Stimulated activated CD8-positive, alpha-beta memory T cell treated with anti-CD3 and anti-CD28 coated beads, Interleukin-7, amount 100 ng/mL, for 48 hours (primary cell): ENCODE measurements around the gene SFMBT2.
"Not testable (repeated sequence)": the region's sequence is repeated elsewhere in the genome, so short reads cannot be mapped to it uniquely, and the experiment has no call there.

Experiments used
- DNase-seq, 2 donors: peaks; one replicate each; pipeline ENCODE4 v3.0.0-alpha.2; 2020; ENCODE audit warnings: low read depth in 1 of 2; ENCODE audit errors: extremely low read depth in 1 of 2

SFMBT2 gene

DNA sequence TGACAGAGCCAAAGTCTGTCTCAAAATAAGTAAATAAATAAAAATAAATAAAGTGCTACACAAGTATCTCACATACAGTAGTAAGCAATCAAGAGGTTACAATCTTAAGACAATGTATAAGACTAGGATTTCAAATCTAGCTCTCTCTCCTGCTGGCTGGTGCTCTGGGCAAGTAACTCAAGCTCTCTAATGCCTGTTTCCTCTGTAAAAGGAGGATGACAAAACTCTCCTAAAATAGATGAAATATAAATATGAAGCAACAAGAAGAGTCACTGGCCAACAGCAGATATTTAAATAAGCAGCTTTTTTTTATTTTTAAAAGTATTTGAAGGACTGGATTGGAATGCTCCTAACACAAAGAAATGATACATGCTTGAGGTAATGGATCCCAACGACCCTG is 7.2 kb downstream of the SFMBT2 start:
- DNase-seq, result no peak

DNA sequence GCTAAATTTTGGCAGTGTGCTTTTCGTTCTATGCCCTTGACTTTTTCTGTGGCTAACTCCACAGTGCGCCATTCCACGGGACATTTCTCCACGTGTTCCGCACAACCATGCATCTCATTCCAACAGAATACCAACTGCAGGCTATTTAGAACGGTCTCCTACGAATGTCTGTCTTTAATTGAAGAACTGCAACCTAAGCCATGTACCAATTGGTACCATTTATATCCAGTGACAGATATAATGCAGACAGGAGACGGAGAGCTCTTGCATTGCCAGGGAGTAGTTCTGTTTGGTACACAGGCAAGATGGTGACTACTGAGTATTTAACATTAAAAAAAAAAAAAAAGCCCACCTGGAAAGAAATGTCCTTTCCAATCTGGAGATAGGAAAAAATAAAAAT is 9.1 kb downstream of the SFMBT2 start:
- DNase-seq, result no peak

DNA sequence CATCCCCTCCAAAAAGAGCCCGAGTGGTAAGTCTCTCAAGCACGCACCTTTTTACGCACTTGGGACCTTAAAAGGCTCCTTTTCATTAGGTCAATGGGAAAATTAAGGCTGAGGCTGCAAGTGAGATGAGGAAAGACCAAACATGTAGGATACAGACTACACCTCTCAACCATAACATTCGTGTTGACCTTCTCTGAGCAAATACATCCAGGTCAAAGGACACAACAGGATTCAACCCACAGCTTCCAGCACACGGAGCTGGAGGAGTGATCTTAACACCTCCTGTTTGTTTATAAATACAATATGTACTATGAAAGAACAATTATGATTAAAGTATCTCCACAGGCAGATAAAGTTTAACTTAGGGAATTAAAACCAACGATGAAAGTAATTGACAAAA is 9.7 kb downstream of the SFMBT2 start:
- no peak for DNase-seq

DNA sequence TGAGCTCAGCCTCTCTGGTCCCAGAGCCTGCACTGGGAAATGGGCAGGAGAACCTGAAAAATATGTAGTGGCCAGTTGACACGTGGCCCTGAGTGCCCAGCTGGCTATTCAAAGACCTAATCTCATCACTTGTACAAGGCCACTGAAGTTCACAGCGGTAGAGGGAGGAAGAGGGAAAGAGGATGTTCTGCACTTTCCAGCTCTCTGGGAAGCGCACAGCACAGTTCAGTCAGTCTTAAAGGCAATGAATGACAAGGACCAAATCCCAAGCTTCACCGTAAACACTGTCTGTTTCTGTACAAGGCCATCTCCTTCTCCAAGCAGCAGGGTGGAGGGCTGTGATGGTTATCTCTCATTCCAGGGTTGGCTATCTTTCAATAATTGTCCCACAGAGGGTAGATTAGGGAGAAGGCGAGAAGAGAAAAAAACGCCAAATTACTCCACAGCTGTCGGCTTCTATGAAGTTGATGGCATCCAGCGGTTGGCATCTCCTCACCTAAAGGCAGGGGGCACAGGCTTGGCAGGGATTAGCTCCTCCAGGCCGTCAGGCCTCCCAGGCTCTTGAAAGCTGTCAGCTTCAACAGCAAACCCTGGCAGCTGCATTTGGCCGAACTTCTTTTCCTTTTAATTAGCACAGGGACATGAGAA is 10.6 kb downstream of the SFMBT2 start:
- no peak for DNase-seq

DNA sequence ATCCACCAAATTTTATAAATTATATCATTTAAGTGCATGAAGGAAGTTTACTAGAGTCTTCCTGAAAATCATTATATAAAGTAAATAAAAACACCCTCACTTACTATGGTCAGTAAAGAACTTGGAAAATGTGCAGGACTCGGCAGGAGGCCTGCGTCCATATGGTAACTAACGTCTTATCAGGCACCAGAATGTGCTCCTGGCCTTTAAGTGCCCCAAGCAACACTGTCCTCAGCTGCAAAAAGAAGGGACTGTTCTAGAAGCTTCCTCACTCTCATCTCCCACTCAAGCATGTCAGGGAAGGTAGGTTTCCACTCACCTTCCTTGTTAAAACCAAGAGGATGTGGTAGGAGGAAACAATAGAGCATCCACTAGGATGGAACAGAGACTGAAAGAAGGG is 11.3 kb downstream of the SFMBT2 start:
- DNase-seq, result no peak

DNA sequence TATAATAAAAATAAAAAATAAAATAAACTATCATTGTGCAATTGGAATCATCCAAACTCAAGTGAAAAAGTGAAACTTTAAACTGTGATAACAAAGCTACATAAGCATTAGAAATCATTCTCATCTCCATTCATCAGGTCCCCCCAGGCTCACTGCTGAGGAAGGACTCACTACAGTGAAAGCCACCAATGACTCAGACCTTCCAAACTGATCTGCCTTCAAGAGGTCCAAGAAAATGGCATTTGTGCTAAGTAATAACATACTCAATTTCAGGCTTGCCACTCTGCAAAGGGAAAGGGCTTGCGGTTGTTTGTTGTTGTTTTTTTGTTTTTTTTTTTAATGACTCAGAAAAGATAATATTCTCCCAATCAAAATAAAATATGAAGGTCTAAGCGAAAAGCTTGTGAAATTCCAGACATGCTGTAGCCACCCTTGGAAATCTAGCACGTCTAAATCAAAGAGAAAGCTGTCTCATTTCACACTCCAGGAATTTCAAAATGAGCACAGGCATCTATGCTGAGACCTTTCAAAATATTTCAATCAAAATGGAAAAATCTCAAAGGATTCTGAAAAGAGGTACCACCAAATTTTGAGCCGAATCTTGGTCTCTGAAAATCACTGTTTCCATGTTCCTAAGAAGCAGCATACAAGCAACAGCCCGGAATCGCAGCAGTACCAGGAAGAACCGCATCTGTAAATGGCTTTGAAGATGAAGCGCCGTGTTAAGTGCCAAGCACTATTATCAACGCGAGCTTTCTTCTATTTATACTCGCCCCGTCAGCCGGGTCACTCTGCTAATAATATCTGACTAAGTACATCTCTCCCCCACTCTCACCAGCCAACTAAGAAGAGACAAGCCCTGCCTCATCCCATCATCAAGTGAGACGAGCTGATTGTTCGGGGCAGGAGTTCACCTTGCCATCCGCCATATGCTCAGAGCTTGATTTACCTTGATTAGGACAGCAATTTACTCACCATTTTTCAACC is 13.5 kb downstream of the SFMBT2 start:
- DNase-seq, result no peak

DNA sequence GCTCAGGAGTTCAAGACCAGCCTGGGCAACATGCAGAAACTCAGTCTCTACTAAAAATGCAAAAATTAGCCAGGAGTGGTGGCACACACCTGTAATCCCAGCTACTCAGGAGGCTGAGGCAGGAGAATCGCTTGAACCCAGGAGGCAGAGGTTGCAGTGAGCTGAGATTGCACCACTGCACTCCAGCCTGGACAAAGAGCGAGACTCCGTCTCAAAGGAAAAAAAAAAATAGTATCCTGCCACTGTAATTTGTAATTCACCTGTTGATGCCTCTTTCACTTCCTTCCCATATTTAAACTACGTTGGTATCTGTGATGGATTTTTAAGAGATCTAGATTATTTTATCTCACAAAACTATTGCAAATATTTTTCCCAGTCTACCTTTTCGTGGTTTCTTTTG is 18.5 kb downstream of the SFMBT2 start:
- not testable (repeated sequence) for DNase-seq

DNA sequence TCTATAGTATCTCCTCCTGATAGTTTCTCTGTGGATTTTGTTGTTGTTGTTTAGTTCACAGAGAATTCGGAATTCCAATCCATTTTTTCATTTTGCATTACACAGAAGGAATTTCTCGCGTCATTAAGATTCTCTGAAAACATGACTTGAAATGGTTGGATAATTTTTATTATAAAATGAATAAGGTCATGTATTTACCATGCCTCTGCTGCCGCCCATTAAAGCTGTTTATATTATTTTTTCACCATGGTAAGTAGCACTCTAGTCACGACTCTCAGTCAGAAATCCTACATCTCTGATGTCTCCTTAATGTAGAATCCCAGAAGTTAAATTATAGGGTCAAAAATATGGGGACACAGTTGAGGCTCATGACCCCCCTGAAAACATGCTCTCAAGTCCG is 19.1 kb downstream of the SFMBT2 start:
- DNase-seq, result no peak

DNA sequence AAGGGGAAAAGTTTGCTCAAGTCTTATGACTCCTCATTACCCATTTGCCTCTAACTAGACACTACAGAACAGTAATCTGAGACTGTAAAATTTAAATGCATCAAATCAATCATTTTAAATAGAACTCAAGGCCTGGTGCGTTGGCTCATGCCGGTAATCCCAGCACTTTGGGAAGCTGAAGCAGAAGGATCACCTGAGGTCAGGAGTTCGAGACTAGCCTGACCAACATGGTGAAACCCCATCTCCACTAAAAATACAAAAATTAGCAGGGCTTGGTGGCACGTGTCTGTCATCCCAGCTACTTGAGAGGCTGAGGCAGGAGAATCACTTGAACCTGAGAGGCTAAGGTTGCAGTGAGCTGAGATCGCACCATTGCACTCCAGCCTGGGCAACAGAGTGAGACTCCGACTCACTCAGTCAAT is 20.1 kb downstream of the SFMBT2 start:
- not testable (repeated sequence) for DNase-seq

DNA sequence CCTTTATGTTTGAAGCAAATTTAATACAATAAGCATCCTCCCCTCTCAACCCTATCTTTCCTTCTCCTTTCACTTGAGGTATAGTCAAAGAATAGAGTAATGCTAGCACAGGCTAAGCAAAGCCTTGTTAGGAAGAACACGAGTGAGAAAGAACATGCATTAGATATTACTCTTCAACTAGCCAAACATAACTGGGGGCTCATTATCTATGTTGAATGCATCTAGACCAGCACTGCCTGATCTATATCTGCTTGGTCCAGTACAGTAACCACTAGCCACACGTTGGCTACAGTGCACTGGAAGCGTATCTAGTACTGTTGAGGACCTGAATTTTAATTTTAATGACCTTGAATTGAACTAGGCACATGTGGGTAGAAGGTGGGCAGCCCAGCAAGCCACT is 21.0 kb downstream of the SFMBT2 start:
- no peak for DNase-seq

DNA sequence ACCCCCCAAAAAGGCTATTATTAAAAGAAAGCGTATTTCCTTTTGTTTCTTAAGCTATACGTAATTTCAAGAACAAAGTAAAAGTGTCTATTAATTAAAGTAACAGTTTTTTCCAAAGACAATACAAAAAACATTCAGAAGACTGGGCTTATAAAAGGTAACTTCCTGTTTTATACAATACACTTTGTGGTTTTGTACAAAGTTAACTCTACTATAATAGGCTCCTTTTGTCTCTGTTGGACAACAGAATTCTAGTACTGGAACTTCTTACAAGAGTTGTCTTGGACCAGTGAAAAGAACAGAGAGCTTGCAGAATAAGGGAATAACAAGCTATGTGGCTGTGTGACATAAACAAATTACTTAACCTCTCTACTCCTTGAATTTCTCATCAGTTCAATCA is 21.5 kb downstream of the SFMBT2 start:
- no peak for DNase-seq

DNA sequence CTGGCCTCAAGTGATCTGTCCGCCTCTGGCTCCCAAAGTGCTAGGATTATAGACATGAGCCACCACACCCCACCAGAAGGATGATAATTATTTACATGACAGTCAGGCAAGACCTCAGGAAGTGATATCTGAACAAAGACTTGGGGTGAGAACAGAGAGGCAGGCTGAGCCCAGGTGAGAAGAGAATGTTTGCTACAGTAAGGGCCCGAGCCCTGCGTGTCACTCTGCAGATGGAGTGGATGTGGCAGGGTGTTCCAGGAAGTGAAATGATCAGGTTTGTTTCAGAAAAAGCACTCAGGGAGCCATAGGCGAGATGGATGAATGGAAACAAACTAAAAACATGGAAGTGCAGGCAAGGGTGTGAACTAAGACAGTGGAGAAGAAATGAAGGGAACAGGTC is 22.2 kb downstream of the SFMBT2 start:
- no peak for DNase-seq

DNA sequence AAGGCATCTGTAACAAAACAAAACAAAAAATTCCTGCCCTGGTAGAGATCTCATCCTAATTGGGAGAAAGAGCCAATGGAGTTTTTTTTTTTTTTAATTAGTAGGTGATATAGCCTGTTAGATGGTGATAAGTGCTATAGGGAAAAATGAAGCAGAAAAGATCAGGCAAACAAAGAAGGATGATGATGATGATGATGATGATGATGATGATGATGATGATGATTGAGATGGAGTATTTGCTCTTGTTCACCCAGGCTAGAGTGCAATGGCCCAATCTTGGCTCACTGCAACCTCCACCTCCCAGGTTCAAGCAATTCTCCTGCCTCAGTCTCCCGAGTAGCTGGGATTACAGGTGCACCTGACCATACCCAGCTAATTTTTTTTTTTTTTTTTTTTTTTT is 22.7 kb downstream of the SFMBT2 start:
- not testable (repeated sequence) for DNase-seq

DNA sequence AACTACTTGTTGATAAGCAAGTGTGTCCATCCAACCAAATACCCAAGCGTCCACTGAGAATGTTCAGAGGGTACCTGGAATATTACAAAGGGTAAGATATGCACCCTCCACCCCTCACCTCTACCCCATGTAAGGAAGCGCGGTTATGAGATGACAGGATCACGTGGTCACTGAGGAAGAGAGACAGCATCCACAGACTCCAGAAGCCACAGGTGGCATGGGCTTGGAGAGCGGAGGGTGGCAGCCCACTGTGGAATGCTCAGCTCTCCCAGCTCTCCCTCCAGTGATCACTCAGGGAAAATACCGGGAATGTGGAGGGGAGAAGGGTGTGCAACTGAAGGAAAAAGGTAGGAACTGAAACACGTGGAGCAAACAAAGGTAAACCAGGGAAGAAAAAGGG is 25.7 kb downstream of the SFMBT2 start:
- no peak for DNase-seq

DNA sequence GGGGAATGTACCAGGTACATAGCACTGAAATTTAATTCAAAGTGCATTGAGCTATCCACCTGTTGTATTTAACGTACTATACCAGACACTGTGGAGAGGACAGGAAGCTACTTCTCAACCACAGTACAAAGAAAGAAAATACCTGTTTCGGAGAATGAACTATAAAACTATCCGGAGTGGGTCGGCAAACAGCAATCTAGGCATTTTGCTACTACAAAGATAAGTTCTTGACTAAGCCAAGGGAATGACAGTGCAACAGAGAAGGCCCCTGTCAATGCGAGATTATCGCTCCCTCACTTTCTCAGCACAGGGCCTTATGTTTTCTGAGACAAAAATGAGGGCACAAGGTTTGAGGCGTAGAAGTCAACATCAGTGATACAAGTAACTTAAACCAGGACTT is 27.4 kb downstream of the SFMBT2 start:
- no peak for DNase-seq

DNA sequence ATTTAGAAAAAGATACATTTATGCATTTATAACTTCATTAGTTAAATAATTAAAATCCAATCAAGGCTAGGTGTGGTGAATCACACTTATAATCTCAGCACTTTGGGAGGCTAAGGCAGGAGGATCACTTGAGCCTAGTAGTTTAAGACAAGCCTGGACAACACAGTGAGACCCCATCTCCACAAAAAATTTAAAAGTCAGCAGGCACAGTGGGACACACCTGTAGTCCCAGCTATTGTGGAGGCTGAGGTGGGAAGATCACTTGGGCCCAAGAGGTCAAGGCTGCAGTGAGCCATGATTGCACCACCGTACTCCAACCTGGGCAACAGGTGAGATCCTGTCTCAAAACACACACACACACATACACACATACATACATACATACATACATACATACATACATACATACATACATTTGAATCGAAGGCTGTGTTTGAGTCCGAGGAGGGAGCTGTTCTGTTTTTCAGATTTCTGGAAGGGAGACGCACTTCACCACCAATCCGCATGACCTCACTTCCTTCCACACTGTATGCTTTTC is 30.1 kb downstream of the SFMBT2 start:
- no peak for DNase-seq

DNA sequence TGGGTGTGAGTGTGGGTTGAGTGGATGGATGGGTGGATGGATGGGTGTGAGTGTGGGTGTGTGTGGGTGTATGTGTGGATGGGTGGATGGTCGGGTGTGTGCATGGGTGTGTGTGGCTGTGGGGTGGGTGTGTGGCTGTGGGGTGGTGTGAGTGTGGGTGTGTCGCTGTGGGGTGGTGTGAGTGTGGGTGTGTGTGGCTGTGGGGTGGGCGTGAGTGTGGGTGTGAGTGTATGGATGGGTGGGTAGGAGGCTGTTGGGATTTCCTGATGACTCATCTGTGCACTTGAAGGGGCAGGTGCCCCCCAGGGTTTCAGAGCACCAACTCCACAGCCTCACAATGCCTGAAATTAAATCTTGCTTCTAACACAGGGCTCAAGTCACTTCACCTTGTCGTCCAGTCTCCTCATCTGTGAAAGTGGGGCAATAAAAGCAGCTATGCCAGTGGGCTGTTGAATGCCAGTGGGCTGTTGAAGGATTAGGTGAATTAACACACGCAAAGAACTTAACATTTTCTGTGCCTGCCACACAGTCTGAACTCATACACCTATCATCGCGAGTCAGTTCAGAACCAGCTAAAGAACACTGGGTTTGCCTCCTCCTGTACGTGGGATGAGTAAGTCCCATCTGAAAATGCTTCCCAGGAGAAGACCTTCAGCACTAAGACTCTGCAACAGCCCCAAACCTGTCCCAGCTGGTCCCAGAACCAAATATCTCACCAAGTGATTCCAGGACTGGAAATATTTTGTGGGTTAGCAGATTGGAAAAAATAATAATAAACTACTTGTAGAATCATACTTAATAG is 32.0 kb downstream of the SFMBT2 start:
- DNase-seq, result no peak

DNA sequence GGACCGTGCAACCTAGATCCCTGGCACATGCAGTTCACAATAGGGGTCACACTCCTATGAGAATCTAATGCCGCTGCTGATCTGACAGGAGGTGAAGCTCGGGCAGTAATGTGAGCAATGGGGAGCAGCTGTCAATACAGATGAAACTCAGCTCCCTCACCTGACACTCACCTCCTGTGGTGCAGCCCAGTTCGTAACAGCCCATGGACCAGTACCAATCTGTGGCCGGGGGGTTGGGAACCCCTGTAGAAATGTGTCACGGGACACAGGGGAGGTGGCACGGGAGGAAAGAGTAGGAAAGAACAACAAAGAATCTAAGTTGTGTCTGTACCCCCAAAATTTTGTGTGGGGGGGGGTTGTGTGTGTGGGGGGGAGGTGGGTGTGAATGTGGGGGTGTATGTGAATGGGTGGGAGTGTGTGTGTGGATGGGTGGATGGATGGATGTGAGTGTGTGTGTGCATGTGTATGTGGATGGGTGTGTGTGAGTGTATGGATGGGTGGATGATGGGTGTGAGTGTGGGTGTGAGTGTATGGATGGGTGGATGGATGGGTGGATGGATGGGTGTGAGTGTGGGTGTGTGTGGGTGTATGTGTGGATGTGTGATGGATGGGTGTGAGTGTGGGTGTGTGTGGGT is 33.1 kb downstream of the SFMBT2 start:
- DNase-seq, result no peak

DNA sequence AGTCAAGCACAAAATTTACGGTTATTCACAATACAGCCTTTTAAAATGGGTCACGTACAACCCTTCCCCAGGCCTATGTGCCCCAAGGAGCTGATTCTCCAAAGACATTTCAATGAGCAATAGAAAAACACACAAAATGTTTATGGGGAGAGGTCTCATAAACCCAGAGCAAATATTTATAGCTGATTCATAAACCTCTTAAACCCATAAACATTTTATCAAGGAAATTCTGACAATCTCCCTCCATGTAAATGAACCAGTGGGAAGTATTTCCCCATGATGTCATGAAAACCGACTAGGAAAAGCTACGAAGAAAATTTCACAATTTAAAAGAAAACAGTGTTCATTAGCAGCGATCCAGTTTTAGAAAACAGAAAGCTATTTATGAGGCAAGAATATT is 36.0 kb downstream of the SFMBT2 start:
- DNase-seq, result no peak

DNA sequence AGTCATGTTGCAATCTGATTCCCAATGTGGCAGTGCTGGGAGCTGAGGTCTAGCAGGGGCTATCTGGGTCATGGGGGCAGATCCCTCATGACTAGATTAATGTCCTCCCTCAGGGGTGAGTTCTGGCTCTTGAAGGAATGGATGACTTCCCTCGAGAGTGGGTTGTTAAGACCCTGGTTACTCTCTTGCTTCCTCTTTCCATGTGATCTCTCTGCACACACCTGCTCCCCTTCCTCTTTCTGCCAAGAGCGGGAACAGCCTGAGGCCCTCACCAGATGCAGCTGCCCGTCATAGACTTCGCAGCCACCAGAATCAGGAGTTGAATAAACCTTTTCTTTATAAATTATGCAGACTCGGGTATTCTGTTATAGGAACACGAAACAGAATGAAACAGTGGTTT is 37.8 kb downstream of the SFMBT2 start:
- no peak for DNase-seq

DNA sequence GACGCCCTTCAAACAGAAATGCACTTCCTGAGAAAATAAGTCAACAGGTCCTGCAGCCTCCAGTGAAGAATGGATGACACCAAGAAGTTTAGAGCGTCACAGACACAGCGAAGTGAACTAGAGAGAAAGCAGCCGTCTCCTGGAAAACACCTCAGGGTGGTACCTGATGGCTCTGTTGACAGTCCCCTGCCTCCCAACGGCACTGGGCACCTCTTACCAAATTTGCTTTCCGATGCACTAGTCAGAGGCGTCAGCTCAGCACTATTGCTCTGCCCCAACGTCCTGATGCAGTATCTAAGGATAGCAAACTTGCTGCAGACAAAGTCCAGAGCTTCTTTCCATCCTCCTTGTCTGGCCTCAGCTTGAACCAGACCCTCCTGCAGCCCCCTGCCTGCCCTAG is 38.3 kb downstream of the SFMBT2 start:
- DNase-seq, result no peak
